HG02970 (cell line): Measurements from ENCODE around the gene DNASE1L2.

ENCODE experiments used
- ATAC-seq: cut with Tn5 transposase; IDR thresholded peaks from one replicate; pipeline ENCODE4 v1.9.1; 2021; ENCODE audit warnings: mild to moderate bottlenecking, moderate library complexity, moderate number of reproducible peaks; ENCODE audit not compliant: unreplicated experiment, low FRiP score

The DNASE1L2 gene

GRCh38 chr16:2223221-2223941, 12.9 kb upstream of the DNASE1L2 start, which contains the start of gene E4F1:
Gene E4F1 (plus strand): TSS chr16:2223591. CDS start chr16:2223614, 23 bp downstream.
- peak; percentile 96 for ATAC-seq

DNA sequence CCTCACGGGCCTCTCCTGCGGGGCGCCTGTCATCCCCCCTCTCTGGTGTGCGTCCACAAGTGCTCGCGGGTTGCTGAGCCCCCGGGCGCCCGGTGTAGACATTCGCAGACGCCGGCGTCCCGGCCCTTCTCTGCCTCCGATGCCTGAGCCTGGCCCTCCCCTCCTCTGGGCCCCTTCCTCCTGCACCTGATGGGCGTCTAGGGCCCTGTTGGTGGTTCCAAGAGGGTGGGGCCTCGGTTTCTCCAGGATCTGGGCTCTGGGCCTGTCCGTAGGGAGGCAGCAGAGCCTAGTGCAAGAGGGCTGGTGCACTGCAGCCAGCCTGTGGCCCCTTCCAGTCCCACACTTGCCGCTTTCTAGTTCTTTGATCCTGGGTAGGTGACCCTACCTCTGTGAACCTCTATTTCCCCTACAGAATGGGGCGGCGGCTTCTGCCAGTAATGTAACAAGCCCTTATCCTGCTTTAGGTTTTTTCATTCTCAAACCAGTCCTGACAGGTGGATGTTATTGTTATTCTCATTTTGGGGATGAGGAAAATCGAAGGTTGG, 12.2 kb upstream of the DNASE1L2 start:
- peak; percentile 27 for ATAC-seq

DNA sequence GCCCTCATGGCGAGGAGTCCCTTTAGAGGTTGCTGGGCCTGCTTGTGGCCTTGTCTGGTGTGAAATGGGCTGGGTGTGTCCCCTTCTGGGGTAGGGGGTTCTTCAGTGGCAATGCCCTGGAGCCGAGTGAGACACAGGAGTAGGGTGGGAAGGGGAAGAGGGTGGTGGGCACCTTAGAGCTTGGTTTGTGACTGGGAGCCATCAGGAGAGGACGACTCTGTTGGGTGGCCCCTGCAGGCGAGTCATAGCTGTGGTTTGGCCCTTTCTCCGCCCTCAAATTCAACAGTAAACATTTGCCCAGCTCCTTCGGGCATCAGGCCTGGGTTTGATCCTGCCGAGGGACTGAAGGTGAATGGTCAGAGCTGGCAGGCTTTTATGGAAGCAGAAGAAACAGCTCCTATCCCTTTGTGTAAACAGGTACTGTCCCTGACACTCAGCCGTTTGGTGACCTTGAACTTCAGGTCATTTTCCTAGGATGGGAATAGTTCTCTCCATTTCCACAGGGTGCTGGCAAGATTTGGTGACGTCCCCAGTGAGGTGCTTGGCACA, 9.9 kb upstream of the DNASE1L2 start:
- ATAC-seq: no peak

- no peak for ATAC-seq
Measured at GRCh38 chr16:2226918-2227317, 9.3 kb upstream of the DNASE1L2 start.

- no peak for ATAC-seq
Measured at GRCh38 chr16:2228161-2228824, 8.0 kb upstream of the DNASE1L2 start.

- ATAC-seq: no peak
Measured at GRCh38 chr16:2229091-2229490, 7.2 kb upstream of the DNASE1L2 start.

GRCh38 chr16:2229632-2230250, 6.5 kb upstream of the DNASE1L2 start:
- no peak for ATAC-seq

GRCh38 chr16:2230376-2230775, 5.9 kb upstream of the DNASE1L2 start:
- no peak for ATAC-seq

- ATAC-seq: no peak
Measured at GRCh38 chr16:2231016-2231931, 5.0 kb upstream of the DNASE1L2 start.

- ATAC-seq: no peak
Measured at GRCh38 chr16:2232094-2232990, 3.9 kb upstream of the DNASE1L2 start.

DNA sequence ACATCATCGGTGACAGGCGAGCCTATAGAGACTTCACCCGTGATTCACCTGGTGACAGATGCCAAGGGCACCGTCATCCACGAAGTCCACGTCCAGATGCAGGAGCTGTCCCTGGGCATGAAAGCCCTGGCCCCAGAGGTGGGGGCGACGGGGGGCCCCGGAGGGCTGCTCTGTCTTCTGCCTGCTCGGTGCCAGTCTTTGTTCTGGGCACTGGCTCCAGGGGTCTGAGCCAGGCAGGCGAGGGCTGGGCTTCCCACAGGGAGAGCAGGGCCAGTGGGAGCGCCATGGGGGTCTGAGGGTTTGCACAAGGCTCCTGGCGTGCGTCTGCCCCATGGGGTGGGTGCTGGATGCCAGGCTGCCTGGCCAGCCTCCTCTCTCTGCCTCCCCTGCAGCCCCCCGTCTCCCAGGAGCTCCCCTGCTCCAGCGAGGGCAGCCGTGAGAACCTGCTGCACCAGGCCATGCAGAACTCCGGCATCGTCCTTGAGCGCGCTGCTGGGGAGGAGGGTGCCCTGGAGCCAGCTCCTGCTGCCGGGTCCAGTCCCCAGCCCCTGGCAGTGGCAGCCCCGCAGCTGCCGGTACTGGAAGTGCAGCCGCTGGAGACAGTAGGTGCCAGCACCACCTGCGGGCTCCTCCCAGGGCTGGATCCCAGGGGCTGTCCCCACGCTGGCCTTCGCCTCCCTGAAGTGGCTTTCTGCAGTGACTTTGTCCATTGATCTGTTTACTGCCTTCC, 3.0 kb upstream of the DNASE1L2 start:
- no peak for ATAC-seq

DNA sequence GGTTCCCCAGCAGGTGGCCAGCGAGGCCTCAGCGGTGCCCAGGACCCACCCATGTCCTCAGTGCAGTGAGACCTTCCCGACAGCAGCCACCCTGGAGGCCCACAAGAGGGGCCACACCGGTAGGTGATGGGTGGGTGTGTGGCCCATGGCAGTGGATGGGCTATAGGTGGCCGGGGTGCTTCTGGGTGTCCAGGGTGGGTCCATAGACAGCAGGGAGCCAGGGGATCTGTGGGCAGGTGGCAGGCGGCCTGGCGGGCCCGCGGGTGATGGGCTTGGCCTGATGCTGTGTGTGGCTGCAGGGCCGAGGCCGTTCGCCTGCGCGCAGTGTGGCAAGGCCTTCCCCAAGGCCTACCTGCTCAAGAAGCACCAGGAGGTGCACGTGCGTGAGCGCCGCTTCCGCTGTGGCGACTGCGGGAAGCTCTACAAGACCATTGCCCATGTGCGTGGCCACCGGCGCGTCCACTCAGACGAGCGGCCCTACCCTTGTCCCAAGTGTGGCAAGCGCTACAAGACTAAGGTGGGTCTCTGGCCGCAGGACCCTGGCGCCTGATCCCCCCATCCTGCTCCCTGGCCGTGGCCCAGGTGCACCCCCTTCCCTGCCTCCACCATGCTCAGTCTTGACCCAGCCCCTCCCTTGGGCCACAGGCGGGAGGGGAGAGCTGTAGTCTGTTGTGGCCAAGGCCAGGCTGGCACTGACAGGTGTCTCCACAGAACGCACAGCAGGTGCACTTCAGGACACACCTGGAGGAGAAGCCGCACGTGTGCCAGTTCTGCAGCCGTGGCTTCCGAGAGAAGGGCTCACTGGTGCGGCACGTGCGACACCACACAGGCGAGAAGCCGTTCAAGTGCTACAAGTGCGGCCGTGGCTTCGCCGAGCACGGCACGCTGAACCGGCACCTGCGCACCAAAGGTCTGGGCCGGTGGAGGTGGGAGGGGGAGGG, 2.1 kb upstream of the DNASE1L2 start:
- ATAC-seq: no peak

GRCh38 chr16:2234813-2235170, 1.5 kb upstream of the DNASE1L2 start:
- no peak for ATAC-seq

- ATAC-seq: no peak
Measured at GRCh38 chr16:2235234-2235651, 1.0 kb upstream of the DNASE1L2 start.

GRCh38 chr16:2235695-2236336, 428 bp upstream of the DNASE1L2 start:
- no peak for ATAC-seq

- ATAC-seq: no peak
Measured at GRCh38 chr16:2237102-2237482, 848 bp downstream of the DNASE1L2 start.
